Stimulated activated CD8-positive, alpha-beta memory T cell treated with anti-CD3 and anti-CD28 coated beads, Interleukin-12 subunit alpha, Interleukin-12 subunit beta, amount 100 ng/mL, for 24 hours (primary cell): Measurements from ENCODE around the gene FARP1.
"Not testable (repeated sequence)": the region's sequence is repeated elsewhere in the genome, so short reads cannot be mapped to it uniquely, and the experiment has no call there.

ENCODE experiments used
- DNase-seq: peaks from one replicate; pipeline ENCODE4 v3.0.0-alpha.2; 2020; ENCODE audit errors: extremely low read depth

FARP1 gene

GRCh38 chr13:98363326-98363725, 220.4 kb downstream of the FARP1 start:
- no peak for DNase-seq

DNA sequence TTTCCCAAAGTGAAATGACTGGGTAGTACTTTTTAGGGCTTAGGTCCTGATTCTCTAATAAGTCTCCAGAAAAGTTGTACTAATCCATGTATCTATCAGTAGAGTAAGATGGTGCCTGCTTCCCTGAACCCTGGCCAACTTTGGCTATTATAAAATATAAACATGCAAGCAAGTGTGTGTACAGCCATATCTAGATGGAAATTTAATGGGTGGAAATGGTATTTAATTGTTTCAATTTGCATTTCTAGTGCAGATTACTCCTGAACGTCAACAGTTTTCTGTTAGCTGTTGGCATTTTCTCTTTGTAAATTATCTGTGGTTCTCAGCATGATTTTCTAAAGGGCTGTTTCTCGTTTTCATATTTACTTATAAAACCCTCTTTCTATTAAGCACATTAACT, 221.3 kb downstream of the FARP1 start:
- no peak for DNase-seq

DNA sequence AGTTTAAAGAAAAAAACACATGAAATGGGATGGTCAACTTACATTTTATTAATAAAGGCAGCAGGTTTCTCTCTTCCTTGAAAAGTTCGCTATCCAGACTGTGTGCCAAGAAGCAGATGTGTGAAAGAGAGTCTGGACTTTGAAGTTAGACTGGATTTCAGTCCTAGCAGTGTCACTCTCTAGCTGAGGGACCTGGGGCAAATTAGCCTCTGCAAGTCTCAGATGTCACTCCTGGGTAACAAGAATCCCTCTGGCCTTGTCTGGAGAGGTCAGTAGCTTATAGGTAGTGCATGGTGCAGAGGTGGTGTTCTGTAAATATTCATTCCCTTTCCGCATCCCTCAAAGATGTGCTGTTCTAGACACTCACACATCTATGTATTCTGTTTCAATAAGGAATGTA, 221.8 kb downstream of the FARP1 start:
- no peak for DNase-seq

DNA sequence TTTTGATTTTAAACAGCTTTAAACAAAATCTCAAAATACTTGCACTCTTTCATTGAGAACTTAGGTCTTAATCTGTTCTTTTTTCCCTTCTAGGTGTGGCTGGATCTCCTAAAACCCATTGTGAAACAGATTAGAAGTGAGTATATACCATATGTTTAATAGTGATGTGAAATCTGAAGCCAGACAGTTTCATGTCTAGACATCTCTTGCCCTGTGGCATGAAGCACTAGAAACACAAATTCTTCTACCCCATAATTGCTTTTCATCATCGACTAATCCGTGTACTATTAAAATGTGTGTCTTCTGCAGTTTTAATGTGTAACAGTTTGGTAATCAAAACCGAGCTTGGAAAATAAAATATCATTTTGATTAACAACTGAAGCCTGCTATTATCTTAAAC, 222.4 kb downstream of the FARP1 start:
- DNase-seq = no peak

- no peak for DNase-seq
Observed at GRCh38 chr13:98366010-98366409, 223.1 kb downstream of the FARP1 start.

- no peak for DNase-seq
Observed at GRCh38 chr13:98366443-98366842, 223.5 kb downstream of the FARP1 start.

GRCh38 chr13:98366959-98367358, 224.1 kb downstream of the FARP1 start:
- no peak for DNase-seq

- DNase-seq = no peak
Observed at GRCh38 chr13:98368019-98368418, 225.1 kb downstream of the FARP1 start.

- not testable (repeated sequence) for DNase-seq
Observed at GRCh38 chr13:98369520-98369919, 226.6 kb downstream of the FARP1 start.

DNA sequence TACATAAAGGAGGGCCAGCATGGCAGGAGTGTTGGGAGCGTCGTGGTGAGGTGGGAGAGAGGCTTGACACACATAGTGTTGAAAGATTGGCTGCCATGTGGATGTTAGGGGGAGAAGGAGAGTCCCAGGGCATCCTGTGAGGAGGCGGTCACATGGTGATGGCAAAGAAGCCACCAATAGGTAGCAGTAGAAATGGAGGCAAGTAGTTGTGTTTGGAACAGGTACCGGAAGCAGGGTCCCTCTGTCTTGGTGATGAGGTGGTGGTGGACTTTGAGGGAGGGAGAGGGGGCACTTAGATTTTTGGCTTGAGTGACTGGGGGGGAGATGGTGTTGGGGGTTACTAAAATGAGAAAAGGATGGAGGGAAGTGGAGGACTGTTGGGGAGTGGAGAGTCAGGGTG, 227.4 kb downstream of the FARP1 start:
- no peak for DNase-seq

DNA sequence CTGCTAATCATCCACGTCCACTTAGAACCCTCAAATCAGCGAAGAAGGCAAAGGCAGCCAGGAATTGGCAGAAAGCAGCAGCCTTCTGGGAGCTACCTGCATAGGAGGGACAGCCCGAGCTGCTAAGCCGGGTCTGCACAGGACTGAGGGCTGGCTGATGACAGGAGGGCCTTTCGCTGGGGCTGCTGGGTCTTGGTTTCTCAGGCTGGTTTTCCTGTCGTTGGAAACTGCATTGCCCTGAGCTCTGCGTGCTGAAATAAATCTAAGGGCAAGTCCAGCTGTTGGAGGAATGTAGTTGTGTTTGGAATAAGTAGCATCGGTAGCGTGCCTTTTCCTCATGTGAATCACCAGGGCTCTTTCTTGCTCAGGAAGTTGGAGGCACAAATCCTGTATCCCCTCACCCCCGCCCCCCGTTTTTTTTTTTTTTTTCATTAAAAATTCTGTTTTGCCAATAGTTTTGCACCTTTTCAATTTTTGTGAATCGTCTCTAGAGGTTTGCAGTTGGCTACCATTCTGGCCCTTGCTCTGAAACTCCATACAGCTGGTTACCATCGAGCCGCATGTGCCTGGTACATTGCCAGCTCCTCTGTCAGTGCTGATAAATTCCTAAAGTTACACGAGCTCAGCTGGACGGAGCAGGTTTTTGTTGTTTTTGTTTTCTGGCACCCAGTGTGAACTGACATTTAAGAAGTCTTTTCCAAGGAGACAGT, 228.1 kb downstream of the FARP1 start:
- no peak for DNase-seq

DNA sequence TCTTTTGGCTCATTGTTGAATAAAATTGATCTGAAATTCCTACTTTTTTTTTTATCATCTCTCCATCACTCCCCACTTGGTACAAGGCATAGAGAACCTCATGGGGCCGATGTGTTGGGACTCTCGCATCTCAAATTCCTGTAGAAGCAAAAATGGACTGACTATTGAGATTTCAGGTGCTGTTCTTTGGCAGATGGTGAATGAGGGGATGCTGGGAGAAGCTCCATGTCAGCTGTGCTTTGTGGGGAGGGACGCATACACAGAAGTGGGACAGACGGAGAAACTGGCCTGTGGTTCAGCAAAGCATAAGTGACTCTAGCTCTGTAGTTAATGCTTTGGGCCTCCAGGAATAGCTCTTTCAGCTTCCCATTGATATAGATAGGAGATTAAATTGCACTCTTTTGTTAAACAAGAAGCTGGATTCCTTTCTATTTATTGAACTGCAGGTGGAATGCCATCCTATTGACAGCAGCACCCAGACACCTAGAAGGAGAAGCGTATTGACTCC, 228.7 kb downstream of the FARP1 start:
- DNase-seq = no peak

GRCh38 chr13:98372876-98373275, 230.0 kb downstream of the FARP1 start:
- DNase-seq = no peak

DNA sequence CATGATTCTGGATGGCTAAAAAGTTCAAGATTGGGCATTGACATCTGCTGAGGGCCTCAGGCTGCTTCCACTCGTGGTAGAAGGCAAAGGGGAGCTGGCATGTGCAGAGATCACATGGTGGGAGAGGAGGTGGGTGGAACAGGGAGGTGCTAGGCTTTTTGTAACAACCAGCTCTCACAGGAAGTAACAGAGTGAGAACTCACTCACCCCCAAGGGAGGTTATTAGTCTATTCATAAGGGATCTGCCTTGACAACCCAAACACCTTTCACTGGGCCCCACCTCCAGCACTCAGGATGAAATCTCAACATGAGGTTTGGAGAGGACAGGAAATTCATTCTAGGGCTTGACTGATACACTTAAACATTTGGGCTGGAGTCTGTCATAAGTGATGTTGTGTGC, 231.9 kb downstream of the FARP1 start:
- no peak for DNase-seq

GRCh38 chr13:98377635-98378378, 234.9 kb downstream of the FARP1 start:
- no peak for DNase-seq

DNA sequence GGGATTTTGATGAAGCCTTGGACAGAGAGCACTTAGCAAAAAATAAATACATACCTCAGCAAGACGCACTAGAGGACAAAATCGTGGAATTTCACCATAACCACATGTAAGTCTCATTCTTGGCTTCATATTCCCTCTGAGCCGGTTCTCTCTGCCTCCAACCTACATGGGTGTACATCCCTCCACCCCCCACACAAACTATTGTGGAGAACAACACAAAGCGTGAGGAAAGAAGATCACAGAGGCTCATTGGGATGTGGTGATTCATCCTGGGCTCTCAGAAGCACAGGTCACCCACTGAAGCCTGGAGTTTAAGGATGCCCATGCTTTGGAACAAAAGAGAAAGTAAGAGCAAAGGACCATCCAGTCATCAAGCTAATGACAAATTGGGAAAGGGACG, 241.8 kb downstream of the FARP1 start:
- no peak for DNase-seq

DNA sequence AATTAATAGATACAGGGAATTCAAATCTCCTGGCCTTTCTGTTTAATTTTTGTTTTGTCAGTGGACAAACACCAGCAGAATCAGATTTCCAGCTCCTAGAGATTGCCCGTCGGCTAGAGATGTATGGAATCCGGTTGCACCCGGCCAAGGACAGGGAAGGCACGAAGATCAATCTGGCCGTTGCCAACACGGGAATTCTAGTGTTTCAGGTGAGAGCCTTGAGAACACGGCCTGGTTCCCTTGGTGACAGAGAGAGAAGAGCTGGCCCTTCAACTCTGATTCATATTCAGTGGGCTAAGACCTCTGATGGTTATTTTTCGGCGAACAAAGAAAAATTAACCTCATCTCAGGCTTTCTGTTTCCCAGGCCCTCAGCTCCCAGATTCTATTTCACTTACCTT, 242.7 kb downstream of the FARP1 start:
- no peak for DNase-seq

DNA sequence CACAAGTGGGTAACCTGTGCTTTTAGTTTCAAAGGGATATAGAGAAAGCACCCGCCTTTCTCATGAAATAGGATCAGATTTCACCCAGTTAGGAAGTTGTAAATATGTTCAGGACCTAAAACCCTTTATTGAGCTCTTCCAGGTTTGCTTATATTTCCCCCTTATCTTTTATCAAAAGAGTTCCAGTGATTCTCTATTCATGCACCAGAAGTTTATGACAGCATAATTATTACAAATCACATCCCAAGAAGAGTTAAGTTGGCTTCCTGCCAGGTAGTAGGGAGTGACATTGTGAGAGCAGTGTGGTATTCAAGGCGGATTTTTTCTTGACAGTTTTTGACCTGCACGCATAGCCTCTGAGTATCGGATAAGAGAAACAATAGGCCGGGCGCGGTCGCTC, 243.7 kb downstream of the FARP1 start:
- no peak for DNase-seq

GRCh38 chr13:98389319-98389718, 246.4 kb downstream of the FARP1 start:
- no peak for DNase-seq

GRCh38 chr13:98390086-98390715, 247.3 kb downstream of the FARP1 start:
- DNase-seq = no peak

DNA sequence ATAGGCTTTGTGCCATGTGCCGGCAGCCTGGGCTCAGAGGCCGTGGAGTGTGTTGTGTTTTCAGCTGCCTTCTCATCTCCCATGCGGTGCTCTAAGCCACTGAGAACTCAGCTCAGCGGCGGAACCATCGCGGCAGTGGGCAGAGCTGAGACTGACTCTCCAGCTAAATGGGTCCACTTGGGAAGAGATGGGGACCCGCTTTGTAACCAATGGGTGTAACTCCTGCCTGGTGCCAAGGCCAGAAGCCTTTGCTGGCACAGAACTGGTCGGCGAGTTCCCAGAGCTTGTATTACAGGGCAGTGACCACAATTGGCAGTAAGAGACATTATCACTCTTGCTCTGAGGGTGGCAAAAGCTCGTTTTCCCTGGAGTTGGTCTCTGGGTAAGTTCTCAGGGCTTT, 251.0 kb downstream of the FARP1 start:
- DNase-seq = no peak

DNA sequence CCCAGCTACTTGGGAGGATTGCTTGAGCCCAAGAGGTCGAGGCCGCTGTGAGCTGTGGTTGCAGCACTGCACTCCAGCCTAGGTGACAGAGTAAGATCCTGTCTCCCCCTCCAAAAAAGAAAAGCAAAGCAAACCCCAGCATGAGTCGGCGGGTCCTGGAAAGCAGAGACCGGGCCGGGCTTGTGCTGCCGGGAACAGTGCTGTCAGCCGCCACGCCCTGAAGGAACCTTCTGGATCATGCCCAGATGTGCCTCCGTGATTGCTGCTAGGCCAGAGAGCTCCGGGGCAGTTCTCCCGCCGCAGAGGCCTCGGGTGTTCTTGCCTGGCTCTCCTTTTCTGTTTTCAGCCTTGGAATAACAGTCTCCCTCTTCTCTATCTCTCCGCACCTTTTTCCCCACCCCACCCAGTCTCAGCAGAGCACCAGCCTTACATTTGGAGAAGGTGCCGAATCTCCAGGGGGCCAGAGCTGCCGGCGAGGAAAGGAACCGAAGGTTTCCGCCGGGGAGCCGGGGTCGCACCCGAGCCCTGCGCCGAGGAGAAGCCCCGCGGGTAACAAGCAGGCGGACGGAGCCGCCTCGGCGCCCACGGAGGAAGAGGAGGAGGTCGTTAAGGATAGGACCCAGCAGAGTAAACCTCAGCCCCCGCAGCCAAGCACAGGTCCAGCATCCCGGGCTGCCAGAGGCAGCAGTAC, 252.1 kb downstream of the FARP1 start:
- DNase-seq = no peak
